ENCODE results near the gene INAVA. TPM values are rescaled to one million over a fixed set of nuclear protein-coding genes. Genes with fewer than 3 reads are reported as not detected.

Gene INAVA
- total RNA-seq, 1 experiment from 2014 or later = 36.8 TPM

GRCh38 chr1:200889571-200889970 lies 5.1 kb upstream of the INAVA start:
- Histone ChIP-seq H4K8ac (replicated peaks; ENCODE audit: insufficient read length, low read depth, low read length) (no peak overlapping the region), H3K79me1 (ENCODE audit: insufficient read depth, low read depth, low read length, poor library complexity, severe bottlenecking) (no peaks in the 10 kb centered on the region), H2BK20ac (ENCODE audit: low read depth, low read length, poor library complexity, severe bottlenecking) (no peak overlapping the region), H4K91ac (ENCODE audit: insufficient read length, low read depth, low read length) (no peak overlapping the region), H2AK5ac (ENCODE audit: insufficient read length, low read length) (no peak overlapping the region), H2BK5ac (ENCODE audit: insufficient read length, low read length) (no peak overlapping the region), H3K9me3 (ENCODE audit: control insufficient read depth, low read depth, low read length) (no peaks in the 10 kb centered on the region), H4K5ac (ENCODE audit: insufficient read length, low read depth, low read length) (no peak overlapping the region), H3K23ac (ENCODE audit: insufficient read length, low read depth, low read length) (no peak overlapping the region), H3K27me3 (ENCODE audit: insufficient read depth, low read length) (no peaks in the 10 kb centered on the region), H3K9ac (ENCODE audit: extremely low read depth, insufficient read length, low read length) (no peak overlapping the region), H3K79me2 (ENCODE audit: insufficient read depth, low read length) (peaks cover 11% of the 10 kb centered on the region; the same call in 1 of the 2 replicates), H2BK12ac (ENCODE audit: insufficient read length, low read depth, low read length) (no peak overlapping the region), H3K4me2 (ENCODE audit: insufficient read depth, insufficient read length, low read length) (no peak overlapping the region), H3K27ac (ENCODE audit: insufficient read length, low read depth, low read length) (no peak overlapping the region), H2AFZ (ENCODE audit: low read length) (no peak overlapping the region), H2BK120ac (ENCODE audit: low read depth, low read length, poor library complexity, severe bottlenecking) (no peak overlapping the region), H3K4me1 (ENCODE audit: insufficient read depth, low read length) (peaks cover 20% of the 10 kb centered on the region), H3K23me2 (ENCODE audit: insufficient read length, low read depth, low read length, poor library complexity, severe bottlenecking) (peaks cover 25% of the 10 kb centered on the region), H3K56ac (ENCODE audit: insufficient read length, low read depth, low read length) (no peak overlapping the region), H3K18ac (ENCODE audit: insufficient read length, low read depth, low read length) (no peak overlapping the region), H3T11ph (ENCODE audit: low read length) (no peak overlapping the region), H2BK15ac (ENCODE audit: low read depth, low read length) (no peak overlapping the region), H4K20me1 (ENCODE audit: control insufficient read depth, insufficient read depth, insufficient read length) (no peaks in the 10 kb centered on the region), H3K4ac (ENCODE audit: low read depth, low read length) (no peak overlapping the region), H3K14ac (ENCODE audit: insufficient read depth, low read length) (no peak overlapping the region)
- Mint-ChIP-seq H3K27me3 (ENCODE audit: low read depth) (no peaks in the 10 kb centered on the region; the same call in none of the 2 replicates), H3K4me1 (peaks cover 50 to 58% of the 10 kb centered on the region in 2 experiments), H3K36me3 (ENCODE audit: insufficient read depth in 1 of 3, low read depth in 3 of 3) (no peaks in the 10 kb centered on the region), H3K27ac (no peak overlapping the region), H3K4me3 (no peak overlapping the region; a peak in 1 of 5 replicates), H3K9me3 (no peaks in the 10 kb centered on the region)
- no peak for TF ChIP-seq CTCF (conservative IDR thresholded peaks at IDR 0.05)
- DNase-seq = no peak
- no CpG with 5 or more reads among the region's 2 CpGs for WGBS (ENCODE audit: extremely low coverage, insufficient read length, low lambda C conversion rate)

All from H9 (cell line).